ENCODE results near the gene CMTM7. TPM values are rescaled to one million over a fixed set of nuclear protein-coding genes. Genes with fewer than 3 reads are reported as not detected.
"Not testable (repeated sequence)": the region's sequence is repeated elsewhere in the genome, so short reads cannot be mapped to it uniquely, and the experiment has no call there.

Gene CMTM7
- total RNA-seq, 4 donors from 2014 or later: 9.8 to 12.3 (median 11.4) TPM

DNA sequence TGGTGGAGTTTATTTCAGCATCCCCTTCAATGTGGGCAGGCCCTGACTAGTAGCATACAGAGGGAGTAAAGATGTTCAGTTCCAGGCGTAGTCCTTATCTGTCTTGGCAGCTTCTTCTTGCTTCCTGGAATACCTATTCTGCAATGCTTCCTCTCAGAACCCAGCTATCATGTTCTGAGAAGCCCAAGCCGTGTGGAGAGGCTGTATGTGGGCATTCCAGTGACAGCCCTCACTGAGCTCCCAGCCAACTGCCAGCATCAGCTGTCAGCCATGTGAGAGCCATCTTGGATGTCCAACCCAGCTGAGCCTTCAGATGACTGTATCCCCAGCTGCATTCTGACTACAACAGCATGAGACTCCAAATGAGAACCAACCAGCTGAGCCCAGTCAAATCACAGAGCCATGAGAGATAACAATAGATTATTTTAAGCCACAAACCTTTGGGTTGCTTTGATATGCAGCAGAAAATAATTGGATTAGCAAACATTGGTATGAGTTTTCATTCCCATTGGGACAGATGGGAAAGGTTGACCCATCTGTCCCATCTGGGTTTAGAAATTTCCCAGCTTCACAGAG is 8.4 kb upstream of the CMTM7 start:
- no peak for DNase-seq (ENCODE audit: low spot score in 2 of 2)

DNA sequence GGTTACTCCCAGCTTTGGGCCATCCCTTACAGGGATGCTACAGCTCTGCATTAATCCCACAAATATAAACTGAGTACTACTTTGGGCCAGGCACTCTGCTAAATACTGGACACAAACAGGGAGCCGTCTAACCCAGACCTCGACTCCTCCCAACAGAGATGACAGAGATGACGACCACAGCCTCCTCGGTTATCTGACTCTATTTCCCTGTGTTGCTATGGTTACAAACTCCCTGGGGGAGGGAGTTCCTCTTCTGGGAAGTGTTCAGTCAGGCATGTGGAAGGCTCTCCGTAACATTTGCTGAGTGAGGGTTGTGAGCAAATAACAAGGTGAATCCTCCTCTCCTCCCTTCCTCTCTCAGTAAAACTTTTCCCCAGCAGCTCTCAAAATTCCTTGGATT is 6.7 kb upstream of the CMTM7 start:
- TF ChIP-seq POLR2A (IDR thresholded peaks at IDR 0.05): no peak
- TF ChIP-seq, protein P1, sequence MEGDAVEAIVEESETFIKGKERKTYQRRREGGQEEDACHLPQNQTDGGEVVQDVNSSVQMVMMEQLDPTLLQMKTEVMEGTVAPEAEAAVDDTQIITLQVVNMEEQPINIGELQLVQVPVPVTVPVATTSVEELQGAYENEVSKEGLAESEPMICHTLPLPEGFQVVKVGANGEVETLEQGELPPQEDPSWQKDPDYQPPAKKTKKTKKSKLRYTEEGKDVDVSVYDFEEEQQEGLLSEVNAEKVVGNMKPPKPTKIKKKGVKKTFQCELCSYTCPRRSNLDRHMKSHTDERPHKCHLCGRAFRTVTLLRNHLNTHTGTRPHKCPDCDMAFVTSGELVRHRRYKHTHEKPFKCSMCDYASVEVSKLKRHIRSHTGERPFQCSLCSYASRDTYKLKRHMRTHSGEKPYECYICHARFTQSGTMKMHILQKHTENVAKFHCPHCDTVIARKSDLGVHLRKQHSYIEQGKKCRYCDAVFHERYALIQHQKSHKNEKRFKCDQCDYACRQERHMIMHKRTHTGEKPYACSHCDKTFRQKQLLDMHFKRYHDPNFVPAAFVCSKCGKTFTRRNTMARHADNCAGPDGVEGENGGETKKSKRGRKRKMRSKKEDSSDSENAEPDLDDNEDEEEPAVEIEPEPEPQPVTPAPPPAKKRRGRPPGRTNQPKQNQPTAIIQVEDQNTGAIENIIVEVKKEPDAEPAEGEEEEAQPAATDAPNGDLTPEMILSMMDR (IDR thresholded peaks at IDR 0.05): no peak
- WGBS, 2 donors: 33 to 38% methylated on average over 5 of the region's 5 CpGs
- H3K4me3 ChIP-seq (ENCODE audit: low read depth, poor library complexity, severe bottlenecking): no peak overlapping the region
- intact Hi-C loops (cut with DNase I; ENCODE audit: low total_unique reads): no loop called here
- DNase-seq (ENCODE audit: low spot score in 2 of 2): no peak

More for the DNA sequence above, 8.4 kb upstream of the CMTM7 start:
- intact Hi-C loops (cut with DNase I; ENCODE audit: low total_unique reads): no loop called here
- WGBS, 2 donors: 57 to 63% methylated on average over 2 of the region's 2 CpGs
- no peak for TF ChIP-seq POLR2A (IDR thresholded peaks at IDR 0.05)
- TF ChIP-seq, protein P1 (IDR thresholded peaks at IDR 0.05): no peak
- H3K4me3 ChIP-seq (ENCODE audit: low read depth, poor library complexity, severe bottlenecking): no peak overlapping the region

DNA sequence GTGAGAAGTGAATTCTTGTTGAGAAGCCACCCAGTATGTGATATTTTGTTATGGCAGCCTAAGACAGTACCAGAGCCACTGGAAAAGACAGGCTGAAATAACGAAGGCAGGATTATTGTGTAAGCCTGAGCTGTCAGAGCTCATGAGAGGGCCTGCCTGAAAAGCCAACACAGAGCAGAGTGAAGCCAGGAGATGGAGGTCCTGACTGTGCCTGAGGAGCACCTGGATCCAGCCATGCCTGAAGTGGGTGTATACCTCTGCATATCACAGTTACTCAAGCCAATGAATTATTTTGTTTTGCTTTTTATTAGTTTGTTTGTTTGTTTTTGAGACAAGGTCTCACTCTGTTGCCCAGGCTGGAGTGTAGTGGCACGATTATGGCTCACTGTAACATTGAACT is 4.1 kb upstream of the CMTM7 start:
- TF ChIP-seq, protein P1 (IDR thresholded peaks at IDR 0.05): no peak
- TF ChIP-seq POLR2A (IDR thresholded peaks at IDR 0.05): no peak
- 91% methylated on average over 2 of the region's 2 CpGs for WGBS, 2 donors
- intact Hi-C loops (cut with DNase I; ENCODE audit: low total_unique reads): no loop called here
- DNase-seq (ENCODE audit: low spot score in 2 of 2): no peak
- no peak overlapping the region for H3K4me3 ChIP-seq (ENCODE audit: low read depth, poor library complexity, severe bottlenecking)

DNA sequence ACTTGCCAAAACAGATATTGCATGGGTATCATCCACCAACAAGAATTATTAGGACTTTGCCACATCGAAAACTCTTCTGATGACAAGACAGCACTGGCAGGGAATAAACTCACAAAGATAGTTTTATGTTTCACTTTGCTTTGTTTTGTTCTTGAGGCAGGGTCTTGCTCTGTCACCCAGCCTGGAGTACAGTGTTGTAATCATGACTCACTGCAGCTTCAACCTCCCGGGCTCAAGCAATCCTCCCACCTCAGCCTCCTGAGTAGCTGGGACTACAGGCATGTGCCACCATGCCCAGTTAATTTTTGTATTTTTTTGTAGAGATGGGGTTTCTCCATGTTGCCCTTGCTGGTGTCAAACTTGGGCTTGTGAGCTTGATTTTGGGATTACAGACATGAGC is 2.1 kb upstream of the CMTM7 start:
- DNase-seq (ENCODE audit: low spot score in 2 of 2); H3K4me3 ChIP-seq (ENCODE audit: low read depth, poor library complexity, severe bottlenecking); intact Hi-C loops (cut with DNase I; ENCODE audit: low total_unique reads): not testable (repeated sequence)
- WGBS, 2 donors: 81 to 98% methylated on average over 2 of the region's 2 CpGs

DNA sequence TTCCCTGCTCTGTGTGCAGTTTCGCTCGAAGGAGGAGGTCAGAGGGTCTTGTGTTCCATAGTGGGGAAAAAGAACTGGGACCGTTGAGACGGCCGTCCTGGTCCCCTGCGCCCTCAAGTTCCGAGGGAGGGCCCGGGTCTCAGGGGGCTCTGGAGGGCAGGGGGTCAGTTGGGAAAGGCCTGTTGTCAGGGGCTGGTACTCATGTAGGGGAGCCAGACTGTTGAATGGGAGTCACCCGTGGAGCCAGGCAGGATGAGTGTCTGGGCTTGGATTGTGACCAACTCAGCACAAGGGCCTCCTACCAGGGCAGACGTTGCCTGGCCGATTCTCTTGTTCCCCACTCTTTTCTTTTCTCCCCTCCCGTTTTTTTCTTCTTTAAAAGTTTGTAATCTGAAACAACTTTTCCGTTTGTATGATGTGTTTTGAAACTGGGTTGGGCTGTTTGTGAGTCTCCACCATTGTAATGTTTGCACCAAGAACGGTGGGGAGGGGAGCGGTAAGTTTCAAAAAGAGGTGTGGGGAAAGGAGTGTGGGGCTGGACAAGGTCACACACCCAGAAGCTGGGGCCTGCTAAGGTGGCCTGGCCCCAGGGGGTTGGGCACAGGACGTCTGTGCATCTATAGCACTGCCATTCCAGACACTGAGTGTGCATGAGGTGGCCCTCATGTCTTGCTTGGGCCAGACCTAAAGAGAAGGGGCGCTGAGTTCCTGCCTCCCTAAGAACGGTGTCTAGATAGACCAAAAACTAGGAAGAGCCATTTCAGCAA is 1.1 kb downstream of the CMTM7 start:
- peak overlapping the region; percentile 51 for H3K4me3 ChIP-seq (ENCODE audit: low read depth, poor library complexity, severe bottlenecking)
- 40 to 46% methylated on average over 18 of the region's 18 CpGs for WGBS, 2 donors
- peak; percentile 63 to 92 for DNase-seq (ENCODE audit: low spot score in 2 of 2)
- TF ChIP-seq POLR2A (IDR thresholded peaks at IDR 0.05): no peak
- TF ChIP-seq, protein P1 (IDR thresholded peaks at IDR 0.05): no peak
- intact Hi-C loops (cut with DNase I; ENCODE audit: low total_unique reads): no loop called here

DNA sequence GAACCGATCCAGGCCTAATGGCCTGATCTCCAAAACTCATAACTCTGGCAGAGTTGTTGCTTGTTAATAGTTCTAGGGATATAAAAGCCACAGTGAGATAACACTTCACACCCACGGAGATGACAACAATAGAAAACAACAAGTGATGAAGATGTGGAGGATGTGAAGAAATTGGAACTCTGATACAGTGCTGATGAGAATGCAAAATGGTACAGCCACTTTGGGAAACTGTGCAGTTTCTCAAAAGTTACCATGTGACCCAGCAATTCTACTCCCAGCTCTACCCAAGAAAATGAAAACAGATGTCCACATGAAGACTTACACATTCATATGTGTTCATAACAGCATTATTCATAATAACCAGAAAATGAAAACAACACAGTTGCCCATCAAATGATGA is 3.8 kb downstream of the CMTM7 start:
- TF ChIP-seq, protein P1 (IDR thresholded peaks at IDR 0.05): no peak
- no peak for TF ChIP-seq POLR2A (IDR thresholded peaks at IDR 0.05)
- no peak overlapping the region for H3K4me3 ChIP-seq (ENCODE audit: low read depth, poor library complexity, severe bottlenecking)
- no peak for DNase-seq (ENCODE audit: low spot score in 2 of 2)
- 43 to 47% methylated on average over 2 of the region's 2 CpGs for WGBS, 2 donors
- intact Hi-C loops (cut with DNase I; ENCODE audit: low total_unique reads): no loop called here
